H9 (cell line): ENCODE results near the gene TENM3. TPM values are rescaled to one million over a fixed set of nuclear protein-coding genes. Genes with fewer than 3 reads are reported as not detected.

Source experiments
- DNase-seq: peaks from one replicate; pipeline ENCODE4 v3.0.0-alpha.2; 2017
- H2AFZ ChIP-seq: one replicate; pipeline ENCODE4 v1.6.1; 2013; ENCODE audit warnings: mild to moderate bottlenecking, low read length, control low read depth, moderate library complexity
- H2AK5ac ChIP-seq: 2 replicates; pipeline ENCODE4 v1.6.1; 2013; ENCODE audit warnings: low read length, control low read depth, mixed read lengths; ENCODE audit not compliant: insufficient read length
- H2BK120ac ChIP-seq: one replicate; pipeline ENCODE4 v1.6.1; 2013; ENCODE audit warnings: low read depth, mild to moderate bottlenecking, low read length, control low read depth, inconsistent platforms; ENCODE audit not compliant: poor library complexity, severe bottlenecking
- H2BK12ac ChIP-seq: 2 replicates; pipeline ENCODE4 v1.6.1; 2013; ENCODE audit warnings: low read length, control low read depth, mixed read lengths, low read depth; ENCODE audit not compliant: insufficient read length
- H2BK15ac ChIP-seq: 2 replicates; pipeline ENCODE4 v1.6.1; 2013; ENCODE audit warnings: low read depth, low read length, control low read depth
- H2BK20ac ChIP-seq: one replicate; pipeline ENCODE4 v1.6.1; 2013; ENCODE audit warnings: low read depth, mild to moderate bottlenecking, low read length, control low read depth, inconsistent platforms; ENCODE audit not compliant: poor library complexity, severe bottlenecking
- H2BK5ac ChIP-seq: 2 replicates; pipeline ENCODE4 v1.6.1; 2013; ENCODE audit warnings: low read length, control low read depth, mixed read lengths; ENCODE audit not compliant: insufficient read length
- H3K14ac ChIP-seq: 2 replicates; pipeline ENCODE4 v1.6.1; 2013; ENCODE audit warnings: low read length, control low read depth; ENCODE audit not compliant: insufficient read depth
- H3K18ac ChIP-seq: 2 replicates; pipeline ENCODE4 v1.6.1; 2013; ENCODE audit warnings: low read depth, mild to moderate bottlenecking, mixed read lengths, low read length, control low read depth; ENCODE audit not compliant: insufficient read length
- H3K23ac ChIP-seq: 2 replicates; pipeline ENCODE4 v1.6.1; 2013; ENCODE audit warnings: low read length, control low read depth, mixed read lengths, low read depth; ENCODE audit not compliant: insufficient read length
- H3K23me2 ChIP-seq: 2 replicates; pipeline ENCODE4 v1.6.1; 2013; ENCODE audit warnings: low read depth, mild to moderate bottlenecking, mixed read lengths, low read length, control low read depth; ENCODE audit not compliant: insufficient read length, poor library complexity, severe bottlenecking
- H3K27ac ChIP-seq: 2 replicates; pipeline ENCODE4 v1.5.1; 2013; ENCODE audit warnings: low read length, control low read depth, mixed read lengths, low read depth; ENCODE audit not compliant: insufficient read length
- H3K27me3 ChIP-seq: 2 replicates; pipeline ENCODE4 v1.6.1; 2013; ENCODE audit warnings: low read length, control low read depth, inconsistent platforms; ENCODE audit not compliant: insufficient read depth
- H3K4ac ChIP-seq: 2 replicates; pipeline ENCODE4 v1.6.1; 2013; ENCODE audit warnings: low read depth, mild to moderate bottlenecking, control low read depth, inconsistent platforms, low read length, moderate library complexity
- H3K4me1 ChIP-seq: 2 replicates; pipeline ENCODE4 v1.6.1; 2013; ENCODE audit warnings: low read length, control low read depth, inconsistent platforms; ENCODE audit not compliant: insufficient read depth
- H3K4me2 ChIP-seq: 2 replicates; pipeline ENCODE4 v1.6.1; 2013; ENCODE audit warnings: low read length, control low read depth, mixed read lengths; ENCODE audit not compliant: insufficient read length, insufficient read depth
- H3K56ac ChIP-seq: 2 replicates; pipeline ENCODE4 v1.6.1; 2013; ENCODE audit warnings: low read depth, mild to moderate bottlenecking, mixed read lengths, low read length, control low read depth; ENCODE audit not compliant: insufficient read length
- H3K79me1 ChIP-seq: 2 replicates; pipeline ENCODE4 v1.6.1; 2013; ENCODE audit warnings: low read depth, mild to moderate bottlenecking, moderate library complexity, low read length, control low read depth, inconsistent platforms; ENCODE audit not compliant: insufficient read depth, poor library complexity, severe bottlenecking
- H3K79me2 ChIP-seq: 2 replicates; pipeline ENCODE4 v1.6.1; 2013; ENCODE audit warnings: low read length, control low read depth, inconsistent platforms; ENCODE audit not compliant: insufficient read depth
- H3K9ac ChIP-seq: 2 replicates; pipeline ENCODE4 v1.6.1; 2013; ENCODE audit warnings: low read length, control low read depth, mixed read lengths; ENCODE audit not compliant: insufficient read length; ENCODE audit errors: extremely low read depth
- H3K9me3 ChIP-seq: one replicate; pipeline ENCODE4 v1.6.1; 2013; ENCODE audit warnings: low read depth, low read length, inconsistent platforms; ENCODE audit not compliant: control insufficient read depth
- H3T11ph ChIP-seq: one replicate; pipeline ENCODE4 v1.6.1; 2013; ENCODE audit warnings: mild to moderate bottlenecking, low read length, control low read depth, inconsistent platforms
- H4K20me1 ChIP-seq: one replicate; pipeline ENCODE4 v1.6.1; 2013; ENCODE audit not compliant: control insufficient read depth, insufficient read length, insufficient read depth
- H4K5ac ChIP-seq: 2 replicates; pipeline ENCODE4 v1.6.1; 2013; ENCODE audit warnings: low read depth, mild to moderate bottlenecking, mixed read lengths, low read length, control low read depth; ENCODE audit not compliant: insufficient read length
- H4K8ac ChIP-seq: replicated peaks from 2 replicates; pipeline ENCODE4 v1.6.1; 2013; ENCODE audit warnings: low read length, control low read depth, mixed read lengths, low read depth; ENCODE audit not compliant: insufficient read length
- H4K91ac ChIP-seq: 2 replicates; pipeline ENCODE4 v1.6.1; 2013; ENCODE audit warnings: low read depth, mild to moderate bottlenecking, moderate library complexity, mixed read lengths, low read length, control low read depth; ENCODE audit not compliant: insufficient read length
- H3K27ac Mint-ChIP-seq, 3 experiments: 2 replicates in 2 of 3; 3 replicates in 1 of 3; pipeline ENCODE4 v1.8.0; 2020 to 2021; ENCODE audit warnings: mixed read lengths in 3 of 3, mild to moderate bottlenecking in 1 of 3, moderate library complexity in 1 of 3
- H3K27me3 Mint-ChIP-seq: 2 replicates; pipeline ENCODE4 v1.8.0; 2021; ENCODE audit warnings: low read depth, mild to moderate bottlenecking, moderate library complexity, mixed read lengths
- H3K36me3 Mint-ChIP-seq, 3 experiments: 2 replicates in 2 of 3; 3 replicates in 1 of 3; pipeline ENCODE4 v1.8.0; 2020 to 2021; ENCODE audit warnings: low read depth in 3 of 3, mixed read lengths in 3 of 3; ENCODE audit not compliant: insufficient read depth in 1 of 3
- H3K4me1 Mint-ChIP-seq, 2 experiments: 2 replicates each; pipeline ENCODE4 v1.8.0; 2020; ENCODE audit warnings: mixed read lengths in 2 of 2
- H3K4me3 Mint-ChIP-seq, 2 experiments: 2 replicates in 1 of 2; 3 replicates in 1 of 2; pipeline ENCODE4 v1.8.0; 2020 to 2021; ENCODE audit warnings: mild to moderate bottlenecking in 2 of 2, mixed read lengths in 2 of 2, moderate library complexity in 1 of 2
- H3K9me3 Mint-ChIP-seq, 2 experiments: 2 replicates in 1 of 2; 3 replicates in 1 of 2; pipeline ENCODE4 v1.8.0; 2020; ENCODE audit warnings: mild to moderate bottlenecking in 2 of 2, mixed read lengths in 2 of 2, moderate library complexity in 1 of 2
- CTCF ChIP-seq: fragments of 200-600 bp; sonication (generic); conservative IDR thresholded peaks from 3 replicates; pipeline ENCODE4 v1.8.0; 2021; ENCODE audit warnings: antibody characterized with exemption, mild to moderate bottlenecking
- WGBS: extraction: QIAGEN DNeasy Blood & Tissue Kit; methylation state at CpG from one replicate; pipeline ENCODE4 v1.1.7; 2013; ENCODE audit warnings: missing lambda C conversion rate, low lambda C conversion rate, mixed read lengths; ENCODE audit not compliant: insufficient read length; ENCODE audit errors: extremely low coverage; 5-methylcytosine and 5-hydroxymethylcytosine counted together
- total RNA-seq: library from RNA; stranded (reverse); gene quantifications from 2 replicates; pipeline ENCODE4 v1.2.1, GENCODE V29; 2021

The TENM3 gene
- total RNA-seq, 1 experiment from 2014 or later: 49.6 TPM

DNA sequence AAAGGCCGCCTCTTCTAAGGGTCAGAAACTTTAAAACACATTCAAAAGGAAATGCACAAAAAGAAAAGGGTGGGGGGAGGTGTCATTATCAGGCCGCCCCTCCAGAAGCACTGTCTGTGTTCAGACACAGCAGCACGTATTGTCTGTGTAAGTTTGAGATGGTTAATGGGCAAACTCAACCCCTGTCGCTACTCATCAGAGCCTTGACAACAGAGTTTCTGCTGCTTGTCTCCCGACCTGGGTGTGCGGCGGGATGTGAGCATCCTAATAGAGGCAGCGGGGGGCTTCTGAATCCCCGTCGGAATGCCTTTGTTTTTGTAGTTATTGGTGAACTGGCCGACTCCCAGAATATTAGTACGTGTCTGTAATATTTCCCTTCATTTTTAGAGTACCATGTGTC is 515.1 kb downstream of the TENM3 start:
- Histone ChIP-seq H3T11ph (no peak overlapping the region), H2BK15ac (no peak overlapping the region), H3K23me2 (no peaks in the 10 kb centered on the region), H2BK120ac (no peak overlapping the region), H3K18ac (no peak overlapping the region), H2AK5ac (no peak overlapping the region), H2AFZ (no peak overlapping the region), H2BK5ac (no peak overlapping the region), H4K20me1 (no peaks in the 10 kb centered on the region), H2BK20ac (no peak overlapping the region), H2BK12ac (no peak overlapping the region), H3K9ac (no peak overlapping the region), H3K9me3 (no peaks in the 10 kb centered on the region), H4K8ac (no peak overlapping the region), H3K79me1 (no peaks in the 10 kb centered on the region), H3K56ac (no peak overlapping the region), H3K27ac (no peak overlapping the region), H4K5ac (no peak overlapping the region), H3K4me1 (peaks cover 4% of the 10 kb centered on the region; the same call in 1 of the 2 replicates), H3K27me3 (no peaks in the 10 kb centered on the region), H3K79me2 (no peaks in the 10 kb centered on the region), H4K91ac (no peak overlapping the region), H3K14ac (no peak overlapping the region), H3K23ac (no peak overlapping the region), H3K4me2 (no peak overlapping the region), H3K4ac (no peak overlapping the region)
- WGBS: no CpG with 5 or more reads among the region's 12 CpGs
- no peak overlapping the region; a peak in 2 of 7 replicates for H3K27ac Mint-ChIP-seq
- no peaks in the 10 kb centered on the region for H3K9me3 Mint-ChIP-seq
- TF ChIP-seq CTCF: no peak
- H3K4me3 Mint-ChIP-seq: no peak overlapping the region
- peaks cover 13% of the 10 kb centered on the region in 2 experiments for H3K4me1 Mint-ChIP-seq
- peaks cover 24 to 35% (median 25%) of the 10 kb centered on the region in 3 experiments for H3K36me3 Mint-ChIP-seq
- H3K27me3 Mint-ChIP-seq: no peaks in the 10 kb centered on the region
- DNase-seq: no peak
